Hepatocyte (in vitro differentiated cells): ENCODE data around the gene MAMDC2.

Source experiments
- EZH2phosphoT487 ChIP-seq: fragments of 200-600 bp; sonication (generic); IDR thresholded peaks from one replicate; pipeline ENCODE4 v1.6.1; 2018; ENCODE audit warnings: antibody characterized with exemption, mild to moderate bottlenecking, low read depth, moderate library complexity; ENCODE audit not compliant: unreplicated experiment, severe bottlenecking
- TF ChIP-seq, protein P1 (sequence below): fragments of 200-600 bp; sonication (generic); IDR thresholded peaks from 2 replicates; pipeline ENCODE4 v1.5.1; 2016; ENCODE audit warnings: antibody characterized with exemption, mild to moderate bottlenecking; ENCODE audit not compliant: poor library complexity

DNA sequence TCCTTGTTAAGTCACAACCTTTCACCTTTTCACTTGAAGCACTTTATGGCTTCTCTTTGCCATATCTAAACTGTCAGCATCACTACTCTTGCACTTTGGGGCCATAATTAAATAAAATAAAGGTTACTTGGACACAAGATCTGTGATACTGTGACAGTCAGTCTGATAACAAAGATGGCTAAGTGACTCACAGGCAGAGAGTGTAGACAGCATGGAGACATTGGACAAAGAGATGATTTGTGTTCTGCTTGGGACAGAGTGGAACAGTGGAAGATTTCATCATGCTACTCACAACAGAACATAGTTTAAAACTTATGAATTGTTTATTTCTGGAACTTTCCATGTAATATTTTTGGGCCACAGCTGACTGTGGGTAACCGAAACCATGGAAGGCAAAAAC is 133.5 kb downstream of the MAMDC2 start:
- TF ChIP-seq, protein P1, sequence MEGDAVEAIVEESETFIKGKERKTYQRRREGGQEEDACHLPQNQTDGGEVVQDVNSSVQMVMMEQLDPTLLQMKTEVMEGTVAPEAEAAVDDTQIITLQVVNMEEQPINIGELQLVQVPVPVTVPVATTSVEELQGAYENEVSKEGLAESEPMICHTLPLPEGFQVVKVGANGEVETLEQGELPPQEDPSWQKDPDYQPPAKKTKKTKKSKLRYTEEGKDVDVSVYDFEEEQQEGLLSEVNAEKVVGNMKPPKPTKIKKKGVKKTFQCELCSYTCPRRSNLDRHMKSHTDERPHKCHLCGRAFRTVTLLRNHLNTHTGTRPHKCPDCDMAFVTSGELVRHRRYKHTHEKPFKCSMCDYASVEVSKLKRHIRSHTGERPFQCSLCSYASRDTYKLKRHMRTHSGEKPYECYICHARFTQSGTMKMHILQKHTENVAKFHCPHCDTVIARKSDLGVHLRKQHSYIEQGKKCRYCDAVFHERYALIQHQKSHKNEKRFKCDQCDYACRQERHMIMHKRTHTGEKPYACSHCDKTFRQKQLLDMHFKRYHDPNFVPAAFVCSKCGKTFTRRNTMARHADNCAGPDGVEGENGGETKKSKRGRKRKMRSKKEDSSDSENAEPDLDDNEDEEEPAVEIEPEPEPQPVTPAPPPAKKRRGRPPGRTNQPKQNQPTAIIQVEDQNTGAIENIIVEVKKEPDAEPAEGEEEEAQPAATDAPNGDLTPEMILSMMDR = no peak
- TF ChIP-seq EZH2phosphoT487 = no peak
